GM21526 (cell line): ENCODE results near the gene DHRS3.
"Not testable (repeated sequence)": the region's sequence is repeated elsewhere in the genome, so short reads cannot be mapped to it uniquely, and the experiment has no call there.

ENCODE experiments used
- ATAC-seq: cut with Tn5 transposase; IDR thresholded peaks from one replicate; pipeline ENCODE4 v1.9.1; 2021; ENCODE audit warnings: moderate library complexity; ENCODE audit not compliant: unreplicated experiment, low FRiP score

The DHRS3 gene

GRCh38 chr1:12581179-12581578 lies 36.8 kb downstream of the DHRS3 start:
- no peak for ATAC-seq

GRCh38 chr1:12580054-12580887 lies 37.7 kb downstream of the DHRS3 start:
- no peak for ATAC-seq

GRCh38 chr1:12578860-12579422 lies 39.1 kb downstream of the DHRS3 start:
- ATAC-seq, result no peak

- no peak for ATAC-seq
These were observed 41.0 kb downstream of the DHRS3 start for GRCh38 chr1:12577020-12577419.

GRCh38 chr1:12574757-12575139 lies 43.3 kb downstream of the DHRS3 start:
- ATAC-seq, result no peak

- no peak for ATAC-seq
These were observed 44.8 kb downstream of the DHRS3 start for GRCh38 chr1:12573015-12573825.

- no peak for ATAC-seq
These were observed 45.5 kb downstream of the DHRS3 start for GRCh38 chr1:12572522-12572921.

GRCh38 chr1:12570291-12570690 lies 47.7 kb downstream of the DHRS3 start:
- no peak for ATAC-seq

GRCh38 chr1:12568009-12568767 lies 49.8 kb downstream of the DHRS3 start:
- no peak for ATAC-seq

GRCh38 chr1:12567288-12567819 lies 50.7 kb downstream of the DHRS3 start:
- ATAC-seq, result no peak

- ATAC-seq, result no peak
These were observed 51.3 kb downstream of the DHRS3 start for GRCh38 chr1:12566484-12567287.

GRCh38 chr1:12565966-12566352 lies 52.1 kb downstream of the DHRS3 start:
- ATAC-seq, result no peak

- no peak for ATAC-seq
These were observed 52.7 kb downstream of the DHRS3 start for GRCh38 chr1:12565094-12565965.

GRCh38 chr1:12564251-12564650 lies 53.8 kb downstream of the DHRS3 start:
- not testable (repeated sequence) for ATAC-seq

- no peak for ATAC-seq
These were observed 54.9 kb downstream of the DHRS3 start for GRCh38 chr1:12562955-12563576.

- ATAC-seq, result no peak
These were observed 56.9 kb downstream of the DHRS3 start for GRCh38 chr1:12561121-12561520.

- no peak for ATAC-seq
These were observed 60.8 kb downstream of the DHRS3 start for GRCh38 chr1:12556957-12557935.
